HG03108 (cell line): ENCODE data around the gene DNAJC4.
A peak's percentile ranks its signal among the peaks of the same experiment; 100 is the strongest.

Source experiments
- ATAC-seq: cut with Tn5 transposase; IDR thresholded peaks from one replicate; pipeline ENCODE4 v1.9.1; 2021; ENCODE audit warnings: moderate library complexity; ENCODE audit not compliant: unreplicated experiment

The DNAJC4 gene

GRCh38 chr11:64208086-64208795 is 22.1 kb upstream of the DNAJC4 start:
- ATAC-seq: no peak

GRCh38 chr11:64208796-64209562 is 21.4 kb upstream of the DNAJC4 start:
- ATAC-seq: no peak

- no peak for ATAC-seq
Observed at GRCh38 chr11:64209563-64209843, 20.8 kb upstream of the DNAJC4 start.

GRCh38 chr11:64210301-64211020 is 19.9 kb upstream of the DNAJC4 start:
- no peak for ATAC-seq

- no peak for ATAC-seq
Observed at GRCh38 chr11:64211181-64211872, 19.0 kb upstream of the DNAJC4 start.

GRCh38 chr11:64216879-64217278 is 13.5 kb upstream of the DNAJC4 start:
- ATAC-seq: no peak

GRCh38 chr11:64218628-64219353 is 11.6 kb upstream of the DNAJC4 start:
- no peak for ATAC-seq

- ATAC-seq: no peak
Observed at GRCh38 chr11:64219354-64219684, 11.0 kb upstream of the DNAJC4 start.

- no peak for ATAC-seq
Observed at GRCh38 chr11:64219755-64220154, 10.6 kb upstream of the DNAJC4 start.

- no peak for ATAC-seq
Observed at GRCh38 chr11:64220271-64220670, 10.1 kb upstream of the DNAJC4 start.

GRCh38 chr11:64220798-64221197 is 9.6 kb upstream of the DNAJC4 start:
- no peak for ATAC-seq

GRCh38 chr11:64222651-64223000 is 7.7 kb upstream of the DNAJC4 start:
- ATAC-seq: no peak

- ATAC-seq: no peak
Observed at GRCh38 chr11:64223001-64223651, 7.2 kb upstream of the DNAJC4 start.

GRCh38 chr11:64224151-64224890 is 6.0 kb upstream of the DNAJC4 start:
- no peak for ATAC-seq

- ATAC-seq: no peak
Observed at GRCh38 chr11:64224891-64225607, 5.3 kb upstream of the DNAJC4 start.

- peak; percentile 38 for ATAC-seq
Observed at GRCh38 chr11:64225608-64226506, 4.5 kb upstream of the DNAJC4 start, which contains the start of the genes NUDT22 and TRPT1. Gene NUDT22 (plus strand): TSS chr11:64226274. CDS start chr11:64226653, 379 bp downstream. Gene TRPT1 (minus strand): TSS chr11:64226186. CDS start chr11:64225860, 326 bp downstream.

- peak; percentile 26 for ATAC-seq
Observed at GRCh38 chr11:64226507-64227051, 3.8 kb upstream of the DNAJC4 start.
